H1 (cell line): ENCODE results near the gene NDEL1. TPM values are rescaled to one million over a fixed set of nuclear protein-coding genes. Genes with fewer than 3 reads are reported as not detected.

Experiments used
- BACH1 ChIP-seq: IDR thresholded peaks from 2 replicates; pipeline ENCODE4 v1.6.1; 2012; ENCODE audit warnings: low read length, improper control_type of control experiment
- CBX8 ChIP-seq: fragments of 300-800, 300-1000 bp; sonication (generic); IDR thresholded peaks from 2 replicates; pipeline ENCODE4 v1.7.1; 2016; ENCODE audit warnings: low read depth, low read length, borderline replicate concordance
- CEBPB ChIP-seq: IDR thresholded peaks from 2 replicates; pipeline ENCODE4 v1.6.1; 2012; ENCODE audit warnings: low read depth, low read length
- CHD2 ChIP-seq: IDR thresholded peaks from 2 replicates; pipeline ENCODE4 v1.6.1; 2012; ENCODE audit warnings: low read length, improper control_type of control experiment
- JUN ChIP-seq: IDR thresholded peaks from 2 replicates; pipeline ENCODE4 v1.6.1; 2011; ENCODE audit warnings: low read depth, mild to moderate bottlenecking, improper control_type of control experiment, low read length
- KDM4A ChIP-seq: IDR thresholded peaks from one replicate; pipeline ENCODE4 v1.7.1; 2012; ENCODE audit warnings: low read depth, mild to moderate bottlenecking, moderate library complexity, low read length, inconsistent platforms; ENCODE audit not compliant: severe bottlenecking
- KDM5A ChIP-seq: fragments of 200-600 bp; IDR thresholded peaks from 2 replicates; pipeline ENCODE4 v1.7.1; 2012; ENCODE audit warnings: mild to moderate bottlenecking, low read length, inconsistent platforms, mixed read lengths
- PHF8 ChIP-seq: fragments of 200-600 bp; sonication (generic); conservative IDR thresholded peaks from 2 replicates; pipeline ENCODE4 v1.7.1; 2012; ENCODE audit warnings: low read depth, mild to moderate bottlenecking, inconsistent platforms, low read length, moderate library complexity
- POLR2AphosphoS5 ChIP-seq: IDR thresholded peaks from 2 replicates; pipeline ENCODE4 v1.6.1; 2011; ENCODE audit warnings: low read depth, low read length
- RBBP5 ChIP-seq: IDR thresholded peaks from 2 replicates; pipeline ENCODE4 v1.7.1; 2012; ENCODE audit warnings: low read depth, mild to moderate bottlenecking, inconsistent platforms, low read length, moderate library complexity, borderline replicate concordance
- SIN3A ChIP-seq, 2 experiments: IDR thresholded peaks in 1 of 2; conservative IDR thresholded peaks in 1 of 2; 2 replicates each; pipeline ENCODE4 v1.6.1; 2011 to 2012; ENCODE audit warnings: low read length in 2 of 2, improper control_type of control experiment in 1 of 2, low read depth in 1 of 2, mild to moderate bottlenecking in 1 of 2
- TCF12 ChIP-seq: IDR thresholded peaks from 2 replicates; pipeline ENCODE4 v1.6.1; 2011; ENCODE audit warnings: low read depth, mild to moderate bottlenecking, low read length
- YY1 ChIP-seq: IDR thresholded peaks from 2 replicates; pipeline ENCODE4 v1.6.1; 2011; ENCODE audit warnings: low read depth, mild to moderate bottlenecking, low read length
- polyA plus RNA-seq, 7 experiments: library from polyadenylated mRNA; depleted of rRNA in 3 of 7; stranded (reverse) in 5 of 7; unstranded in 2 of 7; fragments of >200 nt in 5 of 7; fragments of 200-250 nt in 2 of 7; gene quantifications; 1 replicate in 5 of 7; 2 replicates in 1 of 7; 4 replicates in 1 of 7; pipeline versions ENCODE4 v1.2.1 to v1.2.3, GENCODE V29; 2011 to 2013; ENCODE audit warnings: missing spikeins in 2 of 7, mixed read lengths in 2 of 7
- total RNA-seq: library from RNA; stranded (reverse); fragmentation: NEBNext Ultra II Directional; extraction: Animal tissue kit (Norgen Biotek cat#: 25700); gene quantifications from 2 replicates; pipeline ENCODE4 v1.2.1, GENCODE V29; 2021
- TF ChIP-seq, protein P1 (sequence below): IDR thresholded peaks from 2 replicates; pipeline ENCODE4 v1.6.1; 2011; ENCODE audit warnings: low read length, improper control_type of control experiment
- TF ChIP-seq, protein P2 (sequence below): IDR thresholded peaks from 2 replicates; pipeline ENCODE4 v1.6.1; 2012; ENCODE audit warnings: inconsistent platforms

The NDEL1 gene
- total and polyA plus RNA-seq, 2 of the 8 experiments (the other 6 are each of a cell fraction or from before 2014, with no cell fraction given): 31.1 to 32.9 TPM

DNA sequence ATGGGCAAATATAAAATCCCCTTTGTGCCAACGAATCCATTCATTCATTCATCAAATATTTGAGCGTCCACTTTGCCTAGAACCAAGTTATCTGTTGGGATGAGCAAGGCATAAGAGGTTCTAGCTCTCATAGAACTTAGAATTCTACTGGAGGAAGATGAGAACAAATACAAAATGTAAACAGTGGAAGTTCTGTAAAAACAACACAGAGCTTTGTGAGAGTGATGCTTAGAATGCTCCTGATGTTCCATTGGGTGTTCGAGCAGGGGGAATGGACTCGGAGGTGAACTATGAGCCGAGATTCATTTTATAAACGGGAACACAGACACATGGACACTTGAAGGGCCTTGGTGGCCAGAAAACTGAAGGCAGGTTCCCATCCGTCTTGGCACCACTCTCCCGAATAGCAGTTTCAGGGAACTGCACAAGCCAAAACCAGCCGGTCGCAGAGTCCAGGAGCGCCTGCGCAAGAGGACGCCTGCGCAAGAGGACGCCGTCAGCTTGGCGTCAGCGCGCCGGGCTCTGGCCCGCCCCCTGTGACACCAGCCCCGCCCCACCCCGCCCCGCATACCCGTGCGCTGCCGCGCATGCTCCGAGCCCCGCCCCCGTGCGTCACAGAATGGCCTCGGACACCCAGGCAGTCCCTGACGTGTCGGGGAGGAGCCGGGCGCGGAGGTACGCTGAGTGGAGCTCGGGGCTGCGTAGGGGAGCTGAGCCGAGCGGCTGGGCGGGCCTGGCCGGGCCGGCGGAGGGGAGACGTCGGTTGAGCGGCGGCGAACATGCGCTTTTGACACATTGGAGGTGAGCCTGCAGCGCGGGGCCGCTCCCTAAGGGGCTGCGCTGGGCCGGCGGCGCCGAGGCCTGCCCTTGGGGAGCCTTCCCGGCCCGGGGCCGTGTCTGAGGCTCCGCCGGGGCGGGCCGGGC, at the start of gene NDEL1 (continued):
- TF ChIP-seq, protein P1, sequence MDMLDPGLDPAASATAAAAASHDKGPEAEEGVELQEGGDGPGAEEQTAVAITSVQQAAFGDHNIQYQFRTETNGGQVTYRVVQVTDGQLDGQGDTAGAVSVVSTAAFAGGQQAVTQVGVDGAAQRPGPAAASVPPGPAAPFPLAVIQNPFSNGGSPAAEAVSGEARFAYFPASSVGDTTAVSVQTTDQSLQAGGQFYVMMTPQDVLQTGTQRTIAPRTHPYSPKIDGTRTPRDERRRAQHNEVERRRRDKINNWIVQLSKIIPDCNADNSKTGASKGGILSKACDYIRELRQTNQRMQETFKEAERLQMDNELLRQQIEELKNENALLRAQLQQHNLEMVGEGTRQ: no peak
- TF ChIP-seq CBX8: no peak
- peak; percentile 25; the same call in 1 of the 2 replicates for TF ChIP-seq RBBP5
- peak; percentile 89 for TF ChIP-seq POLR2AphosphoS5
- no peak for TF ChIP-seq KDM5A
- TF ChIP-seq CEBPB: no peak
- 0 out of 2 replicates have a peak, but pooled peaks have one; percentile 9 for TF ChIP-seq YY1
- TF ChIP-seq BACH1: peak; percentile 82
- peak; percentile 65 for TF ChIP-seq PHF8
- TF ChIP-seq KDM4A: no peak
- no peak for TF ChIP-seq JUN
- TF ChIP-seq TCF12: no peak
- peak; percentile 75 to 89; a peak in 2 of 4 replicates for TF ChIP-seq SIN3A (conservative IDR thresholded peaks at IDR 0.05 in 1 of 2, IDR thresholded peaks at IDR 0.05 in 1 of 2; ENCODE audit: low read depth in 1 of 2, low read length in 2 of 2)
- TF ChIP-seq, protein P2, sequence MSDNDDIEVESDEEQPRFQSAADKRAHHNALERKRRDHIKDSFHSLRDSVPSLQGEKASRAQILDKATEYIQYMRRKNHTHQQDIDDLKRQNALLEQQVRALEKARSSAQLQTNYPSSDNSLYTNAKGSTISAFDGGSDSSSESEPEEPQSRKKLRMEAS: 0 out of 2 replicates have a peak, but pooled peaks have one; percentile 68
- no peak for TF ChIP-seq CHD2
